CD4-positive, CD25-positive, alpha-beta regulatory T cell (primary cell): Measurements from ENCODE around the gene HCAR2. TPM values are rescaled to one million over a fixed set of nuclear protein-coding genes. Genes with fewer than 3 reads are reported as not detected.
A peak's percentile ranks its signal among the peaks of the same experiment; 100 is the strongest.
"Not testable (repeated sequence)": the region's sequence is repeated elsewhere in the genome, so short reads cannot be mapped to it uniquely, and the experiment has no call there.

Experiments used
- ATAC-seq, 2 donors: fragments of 150-1000 bp; cut with Tn5 transposase; one replicate each; pipeline ENCODE4 v1.10.0; 2021; ENCODE audit warnings: low read depth in 2 of 2, moderate number of reproducible peaks in 2 of 2, moderate library complexity in 1 of 2
- DNase-seq, 3 donors: peaks; one replicate each; pipeline versions ENCODE4 v3.0.0 to v3.0.0-alpha.2; 2012 to 2022; ENCODE audit warnings: mixed read lengths in 1 of 3
- H3K27ac ChIP-seq: one replicate; pipeline ENCODE4 v1.7.0; 2013; ENCODE audit warnings: mild to moderate bottlenecking, low read length; ENCODE audit not compliant: insufficient read depth, poor library complexity, severe bottlenecking
- H3K27me3 ChIP-seq: one replicate; pipeline ENCODE4 v1.7.0; 2013; ENCODE audit warnings: low read length; ENCODE audit not compliant: control insufficient read depth, insufficient read depth
- H3K36me3 ChIP-seq: one replicate; pipeline ENCODE4 v1.7.0; 2013; ENCODE audit warnings: mild to moderate bottlenecking, low read length, moderate library complexity; ENCODE audit not compliant: control insufficient read depth, insufficient read depth
- H3K4me1 ChIP-seq: 2 replicates; pipeline ENCODE4 v1.7.0; 2013; ENCODE audit warnings: mild to moderate bottlenecking, low read length; ENCODE audit not compliant: insufficient read depth, control insufficient read depth, poor library complexity, severe bottlenecking
- H3K4me3 ChIP-seq: one replicate; pipeline ENCODE4 v1.7.0; 2013; ENCODE audit warnings: low read depth, mild to moderate bottlenecking, low read length, moderate library complexity
- H3K9me3 ChIP-seq, 2 experiments: 1 replicate in 1 of 2; 2 replicates in 1 of 2; pipeline ENCODE4 v1.7.0; 2013; ENCODE audit warnings: low read length in 2 of 2, mild to moderate bottlenecking in 1 of 2, moderate library complexity in 1 of 2; ENCODE audit not compliant: control insufficient read depth in 2 of 2
- H3K27ac Mint-ChIP-seq, 3 donors: one replicate each; pipeline ENCODE4 v1.8.0; 2020 to 2022; ENCODE audit warnings: mild to moderate bottlenecking in 3 of 3, mixed read lengths in 3 of 3, moderate library complexity in 2 of 3
- H3K27me3 Mint-ChIP-seq: one replicate; pipeline ENCODE4 v1.8.0; 2022; ENCODE audit warnings: mild to moderate bottlenecking, mixed read lengths
- H3K36me3 Mint-ChIP-seq: one replicate; pipeline ENCODE4 v1.8.0; 2020; ENCODE audit warnings: mixed read lengths
- H3K4me1 Mint-ChIP-seq, 4 donors: one replicate each; pipeline ENCODE4 v1.8.0; 2020 to 2022; ENCODE audit warnings: mixed read lengths in 4 of 4, mild to moderate bottlenecking in 1 of 4
- H3K4me3 Mint-ChIP-seq, 4 donors: one replicate each; pipeline ENCODE4 v1.8.0; 2020 to 2022; ENCODE audit warnings: mild to moderate bottlenecking in 4 of 4, mixed read lengths in 4 of 4, moderate library complexity in 3 of 4
- H3K9me3 Mint-ChIP-seq, 7 donors: one replicate each; pipeline ENCODE4 v1.8.0; 2020 to 2022; ENCODE audit warnings: mixed read lengths in 7 of 7, mild to moderate bottlenecking in 3 of 7, moderate library complexity in 2 of 7
- polyA plus RNA-seq, 4 donors: library from polyadenylated mRNA; unstranded; fragments of 300-500 nt; fragmentation: Illumina TruSeq; gene quantifications; one replicate each; pipeline ENCODE4 v1.2.3, GENCODE V29; 2021
- total RNA-seq: library from RNA; stranded (reverse); gene quantifications from one replicate; pipeline ENCODE4 v1.2.3, GENCODE V29; 2022

The HCAR2 gene
- total and polyA plus RNA-seq, 5 donors from 2014 or later, result not detected

- Histone ChIP-seq H3K4me1 (no peaks in the 10 kb centered on the region), H3K36me3 (no peaks in the 10 kb centered on the region), H3K27me3 (no peaks in the 10 kb centered on the region), H3K4me3 (no peak overlapping the region), H3K9me3 (no peaks in the 10 kb centered on the region), H3K27ac (no peak overlapping the region)
- peaks cover 0 to 2% (median 0%) of the 10 kb centered on the region in 7 donors for H3K9me3 Mint-ChIP-seq
- H3K27ac Mint-ChIP-seq, result no peak overlapping the region
- no peaks in the 10 kb centered on the region for H3K27me3 Mint-ChIP-seq
- H3K36me3 Mint-ChIP-seq, result no peaks in the 10 kb centered on the region
- peaks cover 0 to 1% (median 0%) of the 10 kb centered on the region in 4 donors for H3K4me1 Mint-ChIP-seq
- H3K4me3 Mint-ChIP-seq, result no peak overlapping the region
- ATAC-seq (no peak), DNase-seq (no peak)
Observed at GRCh38 chr12:122656298-122656697, 46.9 kb downstream of the HCAR2 start.

- not testable (repeated sequence) for DNase-seq, H3K27ac ChIP-seq, H3K4me3 Mint-ChIP-seq, H3K4me3 ChIP-seq, ATAC-seq, H3K27ac Mint-ChIP-seq, H3K27me3 ChIP-seq, H3K4me1 ChIP-seq, H3K9me3 Mint-ChIP-seq, H3K36me3 ChIP-seq, H3K4me1 Mint-ChIP-seq, H3K36me3 Mint-ChIP-seq, H3K27me3 Mint-ChIP-seq, H3K9me3 ChIP-seq
Observed at GRCh38 chr12:122653291-122653690, 49.9 kb downstream of the HCAR2 start.

- no peaks in the 10 kb centered on the region for H3K27me3 ChIP-seq
- H3K27me3 Mint-ChIP-seq, result no peaks in the 10 kb centered on the region
- H3K27ac Mint-ChIP-seq, result peak overlapping the region in 1 of 3 donors; percentile 62
- H3K4me3 ChIP-seq, result no peak overlapping the region
- H3K9me3 ChIP-seq, result no peaks in the 10 kb centered on the region
- H3K4me1 Mint-ChIP-seq, result peaks cover 4 to 8% (median 5%) of the 10 kb centered on the region in 4 donors
- peaks cover 0 to 2% (median 0%) of the 10 kb centered on the region in 7 donors for H3K9me3 Mint-ChIP-seq
- H3K36me3 ChIP-seq, result no peaks in the 10 kb centered on the region
- no peaks in the 10 kb centered on the region for H3K4me1 ChIP-seq
- H3K36me3 Mint-ChIP-seq, result no peaks in the 10 kb centered on the region
- ATAC-seq (no peak), DNase-seq (no peak)
- H3K4me3 Mint-ChIP-seq, result no peak overlapping the region
- H3K27ac ChIP-seq, result no peak overlapping the region
Observed at GRCh38 chr12:122651520-122652224, 51.5 kb downstream of the HCAR2 start.

Other genes with a start within 250 kb of the HCAR2 start
- 66.1 TPM for gene ZCCHC8, start 202.4 kb downstream of the HCAR2 start, total RNA-seq
- gene ZCCHC8, start 202.4 kb downstream of the HCAR2 start, polyA plus RNA-seq, result 10 to 100 TPM; 11.8 to 17.4 (median 14.0) TPM
- gene RSRC2, start 176.4 kb downstream of the HCAR2 start, total RNA-seq, result 293 TPM
- gene RSRC2, start 176.4 kb downstream of the HCAR2 start, polyA plus RNA-seq, result 10 to 100 TPM; 28.3 to 37.5 (median 32.2) TPM
- gene KNTC1, start 176.1 kb downstream of the HCAR2 start, total RNA-seq, result 27.8 TPM
- 1 to 10 TPM; 2.1 to 8.0 (median 3.3) TPM for gene KNTC1, start 176.1 kb downstream of the HCAR2 start, polyA plus RNA-seq
- gene HCAR3, start 13.5 kb upstream of the HCAR2 start, total RNA-seq, result not detected
- not detected for gene HCAR3, start 13.5 kb upstream of the HCAR2 start, polyA plus RNA-seq
- not detected for gene HCAR1, start 27.5 kb upstream of the HCAR2 start, total RNA-seq
- not detected for gene HCAR1, start 27.5 kb upstream of the HCAR2 start, polyA plus RNA-seq
- gene DENR, start 49.5 kb upstream of the HCAR2 start, total RNA-seq, result 32.7 TPM
- gene DENR, start 49.5 kb upstream of the HCAR2 start, polyA plus RNA-seq, result 10 to 100 TPM; 60.8 to 72.0 (median 64.7) TPM
- 0.69 TPM for gene CCDC62, start 71.2 kb upstream of the HCAR2 start, total RNA-seq
- gene CCDC62, start 71.2 kb upstream of the HCAR2 start, polyA plus RNA-seq, result under 1 TPM; 0.15 to 0.46 (median 0.28) TPM
- 56.0 TPM for gene HIP1R, start 132.1 kb upstream of the HCAR2 start, total RNA-seq
- 1 to 10 TPM; 3.8 to 7.0 (median 4.7) TPM for gene HIP1R, start 132.1 kb upstream of the HCAR2 start, polyA plus RNA-seq
- 99.2 TPM for gene VPS37B, start 192.8 kb upstream of the HCAR2 start, total RNA-seq
- 10 to 100 TPM; 19.0 to 23.4 (median 20.9) TPM for gene VPS37B, start 192.8 kb upstream of the HCAR2 start, polyA plus RNA-seq